Left hindlimb (tissue), 1 donor: ENCODE data around the gene STARD13.

ENCODE experiments used
- DNase-seq: peaks from one replicate; pipeline ENCODE4 v3.0.0-alpha.2; 2018

STARD13 gene

GRCh38 chr13:33072759-33073158, 212.8 kb downstream of the STARD13 start:
- DNase-seq, result no peak

- DNase-seq, result no peak
Measured at GRCh38 chr13:33072282-33072681, 213.3 kb downstream of the STARD13 start.

DNA sequence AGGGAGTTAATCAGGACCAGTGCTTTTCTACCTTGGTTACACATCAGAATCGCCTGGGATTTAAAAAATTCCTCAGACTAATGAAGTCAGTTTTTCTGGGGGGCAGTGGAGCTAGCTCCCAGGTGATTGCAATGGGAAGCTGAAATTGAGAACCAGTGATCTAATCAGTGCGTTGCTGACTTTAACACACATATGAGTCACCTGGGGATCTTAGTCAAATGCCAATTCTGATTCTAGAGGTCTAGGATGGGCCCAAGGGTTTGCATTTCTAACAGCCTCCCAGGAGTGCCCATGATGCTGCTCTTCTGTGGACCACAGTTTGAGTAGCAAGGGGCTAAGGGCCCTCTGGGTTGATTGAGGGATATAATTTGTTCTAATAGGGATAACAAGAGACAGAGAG, 214.8 kb downstream of the STARD13 start:
- no peak for DNase-seq

DNA sequence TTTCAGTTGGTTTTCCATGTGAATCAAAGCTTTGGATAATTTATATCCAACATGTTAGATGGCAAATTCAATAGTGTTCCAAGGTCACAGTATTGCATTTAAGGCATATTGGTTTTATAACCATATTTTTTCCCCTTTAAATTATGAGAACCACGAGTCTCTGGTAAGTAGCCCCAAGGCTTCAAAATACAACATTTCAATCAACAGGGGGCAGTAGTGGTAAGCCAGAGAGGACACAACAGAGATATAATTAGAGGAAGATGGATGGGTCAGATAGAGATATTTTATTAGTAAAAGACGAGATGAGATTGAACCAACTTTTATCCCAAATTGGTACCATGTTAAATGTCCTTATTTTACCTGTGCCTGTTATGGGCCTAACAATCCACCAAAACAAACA, 216.2 kb downstream of the STARD13 start:
- no peak for DNase-seq

DNA sequence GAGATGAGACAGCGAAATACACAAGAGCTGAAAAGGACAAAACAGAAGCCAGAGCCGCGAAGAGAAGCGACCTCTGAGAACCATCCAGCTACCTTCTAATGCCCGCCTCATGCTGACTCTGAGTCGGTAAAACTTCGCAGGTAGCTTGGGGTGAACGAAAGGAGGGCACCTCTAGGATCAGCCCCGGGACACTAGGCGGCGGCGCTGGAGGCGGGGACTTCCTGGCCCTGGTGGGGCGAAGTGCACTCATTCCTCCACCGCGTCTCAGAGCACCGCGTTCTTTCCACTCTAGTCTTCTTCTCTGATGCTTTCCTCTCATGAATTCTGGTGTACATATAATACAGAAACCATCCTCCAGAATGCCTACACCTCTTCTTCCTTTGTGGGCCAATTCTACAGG, 219.2 kb downstream of the STARD13 start:
- no peak for DNase-seq

- DNase-seq, result no peak
Measured at GRCh38 chr13:33060815-33061214, 224.7 kb downstream of the STARD13 start.

DNA sequence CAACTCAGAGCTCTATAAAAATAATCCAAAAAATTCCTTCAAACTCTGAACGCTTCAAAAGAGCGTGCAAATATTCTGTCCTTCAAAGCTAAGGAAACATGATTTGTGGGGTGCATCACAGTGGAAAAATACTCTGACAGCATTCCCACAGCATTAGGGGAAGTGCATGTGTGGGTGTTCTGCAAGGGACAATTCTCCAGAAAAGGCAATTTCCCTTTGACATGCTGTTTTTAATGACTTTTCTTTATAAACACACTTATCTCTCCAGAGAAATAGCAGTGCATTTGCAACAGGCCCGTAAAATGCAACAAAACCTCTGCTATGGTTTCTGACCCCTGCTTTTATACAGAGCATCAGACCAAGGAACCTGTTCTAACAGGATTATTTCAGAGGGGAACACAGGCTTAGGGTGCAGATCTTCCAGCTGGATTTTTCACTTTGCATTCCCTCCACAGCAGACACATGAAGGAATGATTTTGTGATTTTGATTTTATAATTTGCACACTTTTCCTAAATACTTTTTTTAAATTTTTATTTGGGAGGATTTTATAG, 226.7 kb downstream of the STARD13 start:
- DNase-seq, result no peak

DNA sequence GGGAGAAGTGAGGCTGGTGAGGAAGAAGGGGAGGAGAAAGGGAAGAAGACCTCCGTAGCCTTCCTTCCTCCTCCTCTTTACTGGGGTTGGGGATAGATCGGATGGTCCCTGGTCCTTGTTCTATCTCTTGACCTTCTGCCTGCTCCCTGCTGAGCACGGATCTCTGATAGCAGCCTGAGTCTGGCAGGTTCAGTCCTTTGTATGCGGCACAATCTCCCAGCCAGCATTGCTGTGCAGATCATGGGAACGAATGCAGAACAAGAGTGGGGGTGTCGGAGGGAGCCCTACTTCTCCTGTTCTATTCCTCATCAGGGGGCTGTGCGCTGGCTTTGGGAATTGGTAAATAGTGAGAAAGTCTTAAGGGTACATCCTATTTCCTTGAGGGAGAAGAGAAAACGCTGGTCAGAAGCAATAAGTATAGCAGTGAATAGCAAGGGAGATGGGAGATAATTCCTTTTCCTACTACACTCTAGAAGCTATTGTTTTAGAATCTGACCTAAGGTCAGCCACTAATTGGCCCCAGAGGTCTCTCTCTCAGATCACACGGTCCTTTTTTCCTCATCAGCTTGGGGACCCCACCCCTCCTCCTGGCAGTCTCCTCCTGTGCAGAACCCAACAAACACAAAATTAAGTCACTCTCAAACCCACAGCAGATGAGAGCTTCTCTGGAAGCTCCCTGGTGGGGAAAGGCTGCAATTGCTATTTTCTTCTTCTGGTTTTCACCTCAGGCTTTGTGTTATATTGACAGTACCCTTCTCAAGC, 228.4 kb downstream of the STARD13 start:
- peak; percentile 52 for DNase-seq

DNA sequence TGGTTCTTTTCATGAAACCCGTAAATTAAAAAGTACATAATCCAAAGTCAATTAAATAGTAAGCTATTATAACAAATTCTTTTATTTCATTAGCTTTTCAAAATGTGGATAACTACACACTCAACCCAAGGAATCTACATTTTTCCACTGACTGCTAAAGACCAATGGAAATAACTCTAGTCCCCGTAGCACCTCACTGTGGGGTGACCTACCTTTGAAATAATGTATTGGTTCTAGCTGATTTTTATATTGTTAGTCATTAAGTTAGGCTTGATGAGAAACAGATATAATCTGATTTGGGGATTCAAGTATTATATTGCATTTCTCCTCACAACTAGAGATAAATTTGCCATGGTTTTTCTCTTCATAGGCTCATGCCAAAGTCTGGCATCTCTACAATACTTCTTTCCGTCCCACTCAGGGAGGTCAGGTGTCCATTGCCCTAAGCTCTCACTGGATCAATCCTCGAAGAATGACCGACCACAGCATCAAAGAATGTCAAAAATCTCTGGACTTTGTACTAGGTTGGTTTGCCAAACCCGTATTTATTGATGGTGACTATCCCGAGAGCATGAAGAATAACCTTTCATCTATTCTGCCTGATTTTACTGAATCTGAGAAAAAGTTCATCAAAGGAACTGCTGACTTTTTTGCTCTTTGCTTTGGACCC, 232.0 kb downstream of the STARD13 start:
- DNase-seq, result no peak
